WERI-Rb-1 (cell line): ENCODE data around the gene ZNF511.

Source experiments
- DNase-seq: peaks from one replicate; pipeline ENCODE4 v3.0.0-alpha.2; 2020
- H3K27ac ChIP-seq: fragments of 250-450 bp; sonication (Bioruptor Pico); 2 replicates; pipeline ENCODE4 v1.5.1; 2020; ENCODE audit warnings: mild to moderate bottlenecking, moderate library complexity
- H3K27me3 ChIP-seq: fragments of 250-450 bp; sonication (Bioruptor Pico); 2 replicates; pipeline ENCODE4 v1.5.1; 2021; ENCODE audit warnings: mild to moderate bottlenecking, low read depth, moderate library complexity; ENCODE audit not compliant: insufficient read depth, severe bottlenecking
- H3K36me3 ChIP-seq: fragments of 250-450 bp; sonication (Bioruptor Pico); 2 replicates; pipeline ENCODE4 v1.5.1; 2020; ENCODE audit warnings: mild to moderate bottlenecking, moderate library complexity
- H3K4me3 ChIP-seq: 2 replicates; pipeline ENCODE4 v1.5.1; 2011; ENCODE audit warnings: low read depth, mild to moderate bottlenecking, control low read depth, low read length
- H3K9me3 ChIP-seq: fragments of 250-450 bp; sonication (Bioruptor Pico); 2 replicates; pipeline ENCODE4 v1.5.1; 2021; ENCODE audit warnings: mild to moderate bottlenecking, moderate library complexity; ENCODE audit not compliant: severe bottlenecking
- CTCF ChIP-seq: IDR thresholded peaks from 2 replicates; pipeline ENCODE4 v1.5.1; 2011; ENCODE audit warnings: low read depth, mild to moderate bottlenecking, control low read depth, inconsistent platforms, low read length

ZNF511 gene

GRCh38 chr10:133298466-133298865 is 10.2 kb upstream of the ZNF511 start:
- H3K27me3 ChIP-seq, result no peaks in the 10 kb centered on the region
- peaks cover 65% of the 10 kb centered on the region for H3K36me3 ChIP-seq
- TF ChIP-seq CTCF, result no peak
- DNase-seq, result no peak
- H3K9me3 ChIP-seq, result no peaks in the 10 kb centered on the region
- H3K27ac ChIP-seq, result no peak overlapping the region
- H3K4me3 ChIP-seq, result no peak overlapping the region

- TF ChIP-seq CTCF, result no peak
- H3K4me3 ChIP-seq, result no peak overlapping the region
- H3K9me3 ChIP-seq, result no peaks in the 10 kb centered on the region
- DNase-seq, result no peak
- H3K27me3 ChIP-seq, result no peaks in the 10 kb centered on the region
- H3K36me3 ChIP-seq, result peaks cover 58% of the 10 kb centered on the region
- no peak overlapping the region for H3K27ac ChIP-seq
These were observed 9.5 kb upstream of the ZNF511 start for GRCh38 chr10:133299224-133299623.

- H3K27me3 ChIP-seq, result no peaks in the 10 kb centered on the region
- peaks cover 56% of the 10 kb centered on the region for H3K36me3 ChIP-seq
- no peak overlapping the region for H3K4me3 ChIP-seq
- DNase-seq, result no peak
- no peak for TF ChIP-seq CTCF
- H3K9me3 ChIP-seq, result no peaks in the 10 kb centered on the region
- no peak overlapping the region for H3K27ac ChIP-seq
These were observed 9.0 kb upstream of the ZNF511 start for GRCh38 chr10:133299738-133300137.

DNA sequence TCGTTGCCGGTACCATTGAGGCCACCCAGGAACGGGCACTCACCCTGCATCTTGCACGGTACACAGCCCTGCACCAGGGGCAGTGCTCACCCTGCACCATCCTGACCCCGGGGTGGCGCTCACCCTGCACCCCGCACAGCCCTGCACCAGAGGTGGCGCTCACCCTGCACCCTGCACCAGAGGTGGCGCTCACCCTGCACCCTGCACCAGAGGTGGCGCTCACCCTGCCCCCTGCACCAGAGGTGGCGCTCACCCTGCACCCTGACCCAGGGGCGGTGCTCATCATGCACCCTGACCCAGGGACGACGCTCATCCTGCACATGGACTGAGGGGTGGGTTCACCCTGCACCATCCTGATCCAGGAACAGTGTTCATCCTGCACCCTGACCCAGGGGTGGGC is 6.5 kb upstream of the ZNF511 start:
- Histone ChIP-seq H3K4me3 (no peak overlapping the region), H3K27ac (no peak overlapping the region), H3K9me3 (no peaks in the 10 kb centered on the region), H3K27me3 (no peaks in the 10 kb centered on the region), H3K36me3 (peaks cover 36% of the 10 kb centered on the region)
- no peak for TF ChIP-seq CTCF
- no peak for DNase-seq

GRCh38 chr10:133303206-133303605 is 5.5 kb upstream of the ZNF511 start:
- TF ChIP-seq CTCF, result no peak
- Histone ChIP-seq H3K9me3 (no peaks in the 10 kb centered on the region), H3K4me3 (no peak overlapping the region), H3K36me3 (peaks cover 27% of the 10 kb centered on the region), H3K27me3 (no peaks in the 10 kb centered on the region), H3K27ac (no peak overlapping the region)
- no peak for DNase-seq

- H3K27me3 ChIP-seq, result no peaks in the 10 kb centered on the region
- no peak for TF ChIP-seq CTCF
- H3K36me3 ChIP-seq, result peaks cover 21% of the 10 kb centered on the region
- H3K4me3 ChIP-seq, result no peak overlapping the region
- no peak for DNase-seq
- H3K9me3 ChIP-seq, result no peaks in the 10 kb centered on the region
- no peak overlapping the region for H3K27ac ChIP-seq
These were observed 2.6 kb upstream of the ZNF511 start for GRCh38 chr10:133306097-133306476.
